ENCODE data around the gene NUP98.

NUP98 gene

GRCh38 chr11:3671334-3672254 lies 125.8 kb downstream of the NUP98 start, which contains the start of gene CHRNA10:
Gene CHRNA10 (minus strand): TSS chr11:3671384. CDS start chr11:3671312, 72 bp downstream.
- TF ChIP-seq, protein P1, sequence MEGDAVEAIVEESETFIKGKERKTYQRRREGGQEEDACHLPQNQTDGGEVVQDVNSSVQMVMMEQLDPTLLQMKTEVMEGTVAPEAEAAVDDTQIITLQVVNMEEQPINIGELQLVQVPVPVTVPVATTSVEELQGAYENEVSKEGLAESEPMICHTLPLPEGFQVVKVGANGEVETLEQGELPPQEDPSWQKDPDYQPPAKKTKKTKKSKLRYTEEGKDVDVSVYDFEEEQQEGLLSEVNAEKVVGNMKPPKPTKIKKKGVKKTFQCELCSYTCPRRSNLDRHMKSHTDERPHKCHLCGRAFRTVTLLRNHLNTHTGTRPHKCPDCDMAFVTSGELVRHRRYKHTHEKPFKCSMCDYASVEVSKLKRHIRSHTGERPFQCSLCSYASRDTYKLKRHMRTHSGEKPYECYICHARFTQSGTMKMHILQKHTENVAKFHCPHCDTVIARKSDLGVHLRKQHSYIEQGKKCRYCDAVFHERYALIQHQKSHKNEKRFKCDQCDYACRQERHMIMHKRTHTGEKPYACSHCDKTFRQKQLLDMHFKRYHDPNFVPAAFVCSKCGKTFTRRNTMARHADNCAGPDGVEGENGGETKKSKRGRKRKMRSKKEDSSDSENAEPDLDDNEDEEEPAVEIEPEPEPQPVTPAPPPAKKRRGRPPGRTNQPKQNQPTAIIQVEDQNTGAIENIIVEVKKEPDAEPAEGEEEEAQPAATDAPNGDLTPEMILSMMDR (IDR thresholded peaks at IDR 0.05): no peak

GRCh38 chr11:3669742-3670183 lies 127.6 kb downstream of the NUP98 start:
- TF ChIP-seq, protein P1 (IDR thresholded peaks at IDR 0.05): no peak

DNA sequence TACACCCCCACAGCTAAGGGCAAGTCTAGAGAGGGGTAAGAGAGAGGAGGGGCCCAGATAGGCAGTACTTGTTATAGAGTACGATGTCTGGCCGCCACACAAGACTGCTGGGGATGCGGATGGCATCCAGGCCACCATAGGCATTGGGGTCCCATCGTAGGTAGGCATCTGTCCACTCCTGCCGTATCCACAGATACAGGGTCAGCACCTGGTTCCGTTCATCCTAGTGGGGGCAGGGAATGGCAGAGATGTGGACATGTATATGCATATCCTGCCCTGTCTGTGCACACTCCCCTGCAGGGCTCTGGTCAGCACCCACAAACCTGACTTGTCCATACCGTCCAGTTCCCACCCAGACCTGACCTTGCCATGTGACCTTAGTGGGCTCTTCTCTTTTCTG lies 128.2 kb downstream of the NUP98 start:
- TF ChIP-seq, protein P1 (IDR thresholded peaks at IDR 0.05): no peak

DNA sequence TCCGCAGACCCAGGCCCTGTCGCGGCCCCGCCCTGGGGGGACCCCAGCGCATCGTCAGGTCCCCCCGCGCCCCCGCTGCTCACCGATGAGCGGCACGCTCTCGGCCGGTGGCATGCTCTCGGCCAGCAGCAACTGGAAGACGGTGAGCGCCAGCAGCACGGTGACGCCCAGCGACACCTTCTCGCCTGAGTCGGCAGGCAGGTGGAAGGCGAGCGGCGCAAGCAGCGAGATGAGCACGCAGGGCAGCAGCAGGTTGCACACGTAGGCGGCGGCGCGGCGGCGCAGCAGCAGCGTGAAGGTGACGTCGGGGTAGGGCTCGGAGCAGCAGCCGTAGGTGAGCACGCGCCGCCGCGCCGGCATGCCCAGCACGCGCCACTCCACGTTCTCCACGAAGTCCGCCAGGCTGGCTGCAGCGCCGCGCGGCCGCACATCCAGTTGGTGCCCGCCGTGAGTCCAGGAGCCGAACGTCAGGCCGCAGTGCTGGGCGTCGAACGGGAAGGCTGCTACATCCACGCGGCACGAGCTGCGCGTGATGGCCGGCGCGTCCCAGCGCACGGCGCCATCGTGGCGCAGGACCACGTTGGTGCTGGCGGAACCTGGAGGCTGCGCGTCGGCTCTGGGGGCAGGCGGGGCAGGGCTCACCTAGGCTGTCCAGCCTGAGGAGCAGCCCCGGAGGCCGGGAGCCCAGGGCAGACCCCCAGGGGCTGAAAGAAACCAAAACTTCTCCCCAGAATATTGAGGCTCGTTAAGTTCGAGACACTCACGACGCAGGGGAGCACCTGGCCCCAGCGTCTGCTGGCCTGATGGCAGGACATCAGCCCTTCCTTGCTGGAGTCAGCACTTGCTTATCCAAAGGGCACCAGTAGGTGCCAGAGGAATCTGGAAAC lies 130.0 kb downstream of the NUP98 start:
- TF ChIP-seq, protein P1 (IDR thresholded peaks at IDR 0.05): no peak

- TF ChIP-seq, protein P1 (IDR thresholded peaks at IDR 0.05): no peak
Measured at GRCh38 chr11:3666023-3666530, 131.3 kb downstream of the NUP98 start.

GRCh38 chr11:3665336-3666022 lies 131.9 kb downstream of the NUP98 start:
- TF ChIP-seq, protein P1 (IDR thresholded peaks at IDR 0.05): no peak
